ENCODE measurements around the gene CLHC1.
"Not testable (repeated sequence)": the region's sequence is repeated elsewhere in the genome, so short reads cannot be mapped to it uniquely, and the experiment has no call there.

Gene CLHC1

GRCh38 chr2:55133467-55134315 lies 98.4 kb downstream of the CLHC1 start:
- peak; percentile 42 for DNase-seq

DNA sequence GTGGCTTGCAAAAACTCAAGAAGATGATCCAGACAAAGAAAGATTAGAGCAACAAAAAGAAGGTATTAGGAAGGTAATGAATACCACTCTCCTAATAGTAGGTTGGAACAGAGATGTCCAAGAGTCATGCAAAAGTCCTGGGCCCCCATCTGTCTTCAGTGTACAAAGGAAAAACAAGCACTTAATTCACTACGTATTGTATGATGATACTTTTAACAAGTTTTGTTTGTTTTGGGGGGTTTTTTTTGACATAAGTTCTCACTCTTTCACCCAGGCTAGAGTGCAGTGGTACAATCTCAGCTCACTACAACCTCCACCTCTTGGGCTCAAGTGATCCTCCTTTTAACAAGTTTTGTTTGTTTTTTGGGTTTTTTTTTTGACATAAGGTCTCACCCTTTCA lies 101.2 kb downstream of the CLHC1 start:
- DNase-seq = no peak

DNA sequence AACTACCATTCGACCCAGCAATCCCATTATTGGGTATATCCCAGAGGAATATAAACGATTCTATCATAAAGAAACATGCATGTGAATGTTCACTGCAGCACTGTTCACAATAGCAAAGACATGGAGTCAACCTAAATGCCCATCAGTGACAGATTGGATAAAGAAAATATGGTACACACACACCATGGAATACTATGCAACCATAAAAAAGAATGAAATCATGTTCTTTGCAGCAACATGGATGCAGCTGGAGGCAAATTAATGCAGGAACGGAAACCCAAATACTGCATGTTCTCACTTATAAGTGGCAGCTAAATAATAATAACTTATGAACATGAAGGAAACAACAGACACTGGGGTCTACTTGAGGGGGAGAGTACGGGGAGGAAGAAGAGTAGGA lies 105.5 kb downstream of the CLHC1 start:
- not testable (repeated sequence) for DNase-seq

Measured in activated T-cell treated with anti-CD3 and anti-CD28 coated beads, Interleukin-2, amount 50 U/mL, for 1 hour (primary cell).